GM21381 (cell line): ENCODE data around the gene ZNF692.
"Not testable (repeated sequence)": the region's sequence is repeated elsewhere in the genome, so short reads cannot be mapped to it uniquely, and the experiment has no call there.

Source experiments
- ATAC-seq: cut with Tn5 transposase; IDR thresholded peaks from one replicate; pipeline ENCODE4 v1.9.1; 2021; ENCODE audit warnings: mild to moderate bottlenecking, moderate library complexity; ENCODE audit not compliant: unreplicated experiment

Gene ZNF692

DNA sequence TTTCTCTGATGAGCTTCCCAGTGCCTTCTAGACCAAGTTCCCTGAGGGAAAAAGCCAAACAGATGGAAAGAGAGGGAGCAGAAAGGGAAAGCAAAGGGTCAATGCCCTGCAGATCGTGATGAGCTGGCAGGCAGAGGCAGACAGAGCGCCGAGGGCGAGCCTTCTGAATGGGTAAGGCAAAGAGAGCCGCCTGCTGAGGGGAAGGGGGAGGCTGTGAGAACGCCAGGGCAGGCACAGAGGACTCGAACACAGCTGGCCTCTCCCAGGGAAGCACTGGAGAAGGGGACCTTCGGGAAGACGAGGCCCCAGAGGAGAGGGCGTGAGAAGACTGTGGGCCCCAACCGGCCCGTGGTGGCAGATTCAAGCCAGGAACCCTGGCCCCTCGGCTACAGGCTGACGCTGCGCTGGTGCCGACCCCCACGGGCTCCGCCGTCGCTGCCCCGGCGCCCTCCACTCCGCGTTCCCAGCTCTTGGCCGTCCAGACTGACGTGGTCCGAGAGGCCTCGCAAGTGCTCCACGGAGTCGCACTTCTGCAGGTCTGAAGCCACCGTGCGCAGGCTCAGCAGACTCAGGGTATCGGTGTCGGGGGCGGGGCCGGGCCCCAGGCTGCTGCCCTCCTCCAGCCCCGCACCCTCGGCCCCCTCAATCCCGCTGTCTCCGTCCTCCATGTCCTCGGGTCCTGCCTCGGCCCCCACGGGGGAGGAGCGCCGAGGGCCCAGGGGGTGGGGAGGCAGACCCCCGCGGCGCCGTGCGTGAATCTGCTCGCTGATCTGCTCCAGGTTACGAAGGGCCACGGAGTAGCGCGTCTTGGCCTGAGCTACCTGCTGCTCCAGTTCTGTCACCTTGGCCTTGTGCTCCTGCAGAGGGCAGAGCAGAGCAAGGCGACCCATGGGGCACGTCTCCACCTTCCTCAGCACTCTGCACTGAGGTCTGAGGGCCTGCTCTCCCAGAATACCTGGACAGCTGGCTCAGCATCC lies 47.1 kb downstream of the ZNF692 start:
- no peak for ATAC-seq

DNA sequence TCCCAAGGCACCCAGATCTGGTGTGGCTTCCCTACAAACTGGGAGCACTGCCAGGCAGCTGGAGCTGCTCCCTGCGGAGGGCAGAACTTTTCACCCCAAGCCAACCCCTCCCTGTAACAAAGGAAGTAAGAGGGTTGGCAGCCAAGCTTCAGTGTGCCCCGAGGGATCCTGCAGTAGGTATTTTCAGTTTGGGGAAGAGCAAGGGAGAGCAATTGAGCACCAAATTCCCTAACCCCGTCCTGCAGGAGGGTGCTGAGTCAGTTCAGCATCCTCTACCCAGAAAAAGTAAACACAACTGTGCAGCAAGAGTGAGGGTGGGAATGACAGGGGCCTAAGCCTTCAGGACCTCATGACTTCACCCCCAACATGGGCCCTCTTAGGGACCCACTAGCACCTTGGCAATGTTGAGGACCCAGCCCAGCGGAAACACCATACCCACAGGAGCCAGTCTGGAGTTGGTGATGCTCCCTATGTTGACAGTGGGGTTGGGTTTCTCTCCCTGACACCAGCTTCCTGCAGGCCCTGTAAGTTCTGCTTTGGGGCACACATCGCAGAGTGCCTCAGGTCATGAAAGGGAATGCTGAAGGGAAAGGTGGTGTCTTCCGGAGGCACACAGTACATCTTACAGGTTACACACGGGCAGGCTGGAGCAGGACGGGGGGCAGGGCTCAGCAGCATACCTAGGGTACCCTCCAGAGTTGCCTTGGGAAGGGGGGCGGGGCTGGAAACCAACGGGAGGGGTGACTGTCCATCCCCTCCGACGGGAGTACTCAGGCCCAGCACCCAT lies 48.0 kb downstream of the ZNF692 start:
- ATAC-seq, result no peak

DNA sequence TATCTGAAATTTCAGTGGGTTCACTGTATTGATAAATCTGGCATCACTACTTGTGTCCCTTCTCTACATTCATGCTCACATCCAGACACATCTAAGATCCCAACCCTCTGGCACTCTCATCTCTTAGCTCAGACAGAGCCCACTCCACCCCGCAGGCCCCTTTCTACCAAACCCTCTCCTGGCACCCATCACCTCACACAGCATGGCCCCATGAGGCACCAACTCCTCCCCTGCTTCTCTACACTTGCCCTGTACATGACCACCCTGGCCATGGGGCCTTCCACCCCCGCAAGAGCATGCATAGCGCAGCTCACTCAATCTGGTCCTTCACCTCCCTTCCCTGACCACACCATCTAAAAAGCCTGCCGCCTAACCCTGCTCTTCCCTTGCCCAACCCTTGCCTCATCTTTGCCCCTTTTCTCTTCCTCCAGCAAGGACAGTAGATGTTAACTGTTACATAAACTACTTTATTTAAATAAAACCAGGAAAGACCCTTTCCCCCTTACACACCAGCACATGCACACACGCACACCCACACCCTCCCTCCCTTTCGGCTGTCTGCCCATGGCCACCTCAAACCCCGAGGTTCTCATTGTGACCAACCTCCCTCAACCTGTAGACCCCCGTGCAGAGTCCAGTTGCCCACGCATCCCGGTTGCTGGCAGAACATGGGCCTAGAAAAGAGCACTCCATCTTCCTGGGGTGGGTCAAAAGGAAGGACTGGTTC lies 48.7 kb downstream of the ZNF692 start:
- ATAC-seq, result no peak

DNA sequence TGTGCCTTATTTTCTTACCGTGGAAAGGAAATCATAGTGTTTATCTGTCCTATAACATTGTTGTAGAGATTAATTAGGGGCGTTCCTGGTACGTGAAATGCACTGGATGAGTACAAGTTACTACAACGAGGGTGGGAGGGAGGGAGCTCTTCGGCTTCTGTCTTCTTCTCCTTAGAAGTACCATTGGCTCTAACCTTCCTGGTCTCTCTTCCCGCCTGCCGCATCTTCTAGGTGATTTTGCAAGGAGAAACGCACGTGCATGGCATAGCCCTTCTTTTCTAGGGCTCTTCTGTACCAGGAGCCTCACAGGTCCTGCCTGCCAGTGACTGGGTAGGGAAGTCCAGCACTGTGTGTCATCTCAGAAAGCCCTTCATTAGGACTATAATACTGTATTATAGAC lies 50.0 kb downstream of the ZNF692 start:
- ATAC-seq, result no peak

DNA sequence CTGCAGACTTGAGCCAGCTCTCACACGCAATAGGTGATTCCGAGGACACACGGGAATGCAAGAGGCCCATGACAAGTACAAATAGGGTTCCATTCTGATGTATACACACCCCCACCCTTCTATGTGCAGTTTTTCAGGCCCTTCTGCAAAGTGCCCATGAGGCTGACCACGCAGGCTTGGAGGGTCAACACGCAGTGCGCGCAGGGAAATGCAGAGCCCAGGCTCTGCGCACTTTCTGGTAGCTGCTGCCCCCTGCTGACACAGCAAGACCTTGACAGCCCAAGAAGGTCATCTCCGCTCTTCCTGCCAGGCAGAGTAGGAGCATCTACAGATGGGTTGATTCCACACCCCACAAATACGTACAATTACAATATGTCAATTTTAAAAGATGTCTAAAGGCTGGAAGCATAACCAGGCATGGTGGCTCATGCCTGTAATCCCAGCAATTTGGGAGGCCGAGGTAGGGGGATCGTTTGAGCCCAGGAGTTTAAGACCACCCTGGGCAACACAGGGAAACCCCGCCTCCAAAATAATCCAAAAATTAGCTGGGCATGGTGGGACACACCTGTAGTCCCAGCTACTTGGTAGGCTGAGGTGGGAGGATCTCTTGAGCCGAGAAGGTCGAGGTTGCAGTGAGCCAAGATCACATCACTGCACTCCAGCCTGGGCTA lies 51.7 kb downstream of the ZNF692 start:
- ATAC-seq, result peak; percentile 45

DNA sequence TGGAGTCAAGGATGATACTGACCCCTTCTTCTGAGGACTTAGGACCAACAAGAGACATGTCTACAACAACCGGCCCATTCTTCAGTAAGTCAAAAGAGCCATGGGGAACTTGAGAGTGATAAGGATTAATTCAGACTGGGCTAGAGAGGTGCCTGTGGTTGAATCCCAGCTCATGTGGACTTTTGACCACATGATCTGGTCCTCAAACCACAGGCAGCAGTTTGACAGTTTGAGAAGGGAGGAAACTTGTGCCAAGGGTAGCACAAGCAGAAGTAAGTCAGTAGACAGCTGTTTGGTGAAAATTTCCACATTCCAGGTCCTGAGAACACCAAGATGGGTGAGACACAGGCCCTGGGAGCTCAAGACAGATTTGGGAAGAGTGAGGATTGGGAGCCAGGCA lies 53.0 kb downstream of the ZNF692 start:
- ATAC-seq, result peak; percentile 4

DNA sequence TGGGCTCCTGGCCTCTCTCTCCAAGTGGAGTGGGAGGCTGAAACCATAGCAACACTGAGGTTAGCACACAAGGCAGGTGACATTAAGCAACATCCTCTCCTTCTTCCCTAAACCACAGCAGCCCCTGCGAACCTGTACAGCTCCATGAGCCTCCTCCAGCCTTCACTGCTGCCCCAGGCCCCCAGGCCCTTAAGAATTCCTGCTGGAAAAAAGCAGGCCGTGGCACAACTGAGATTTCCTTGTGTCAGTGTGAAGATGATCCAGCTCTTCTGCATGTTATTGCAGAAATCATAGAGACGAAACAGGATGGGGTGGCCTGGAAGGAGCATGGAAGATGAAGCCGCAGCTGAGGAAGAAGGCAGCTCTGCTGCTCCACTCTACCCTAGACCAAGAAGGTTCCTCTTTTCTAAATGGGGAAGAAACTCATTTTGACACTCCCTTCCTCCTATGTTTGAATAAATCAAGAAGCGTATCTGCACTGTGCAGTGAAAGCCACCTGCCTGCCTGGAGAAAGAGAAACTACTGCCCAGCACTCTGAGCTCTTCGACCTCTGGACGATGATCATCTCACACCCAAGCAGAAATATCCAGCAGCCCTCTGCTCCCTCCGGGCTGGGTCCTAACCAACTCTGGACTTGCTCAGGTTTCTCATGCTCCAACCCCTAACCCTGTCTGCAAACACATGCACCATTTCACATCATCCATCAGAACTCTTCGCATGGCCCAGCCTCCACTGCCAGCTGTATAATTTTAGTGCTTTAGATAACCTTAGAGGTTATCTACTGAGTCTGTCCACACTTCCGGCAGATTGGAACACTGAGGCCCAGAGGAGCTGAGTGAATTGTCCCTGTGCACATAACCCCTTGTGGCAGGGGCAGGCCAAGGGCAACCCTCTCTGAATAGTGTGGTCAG lies 53.9 kb downstream of the ZNF692 start:
- peak; percentile 79 for ATAC-seq

DNA sequence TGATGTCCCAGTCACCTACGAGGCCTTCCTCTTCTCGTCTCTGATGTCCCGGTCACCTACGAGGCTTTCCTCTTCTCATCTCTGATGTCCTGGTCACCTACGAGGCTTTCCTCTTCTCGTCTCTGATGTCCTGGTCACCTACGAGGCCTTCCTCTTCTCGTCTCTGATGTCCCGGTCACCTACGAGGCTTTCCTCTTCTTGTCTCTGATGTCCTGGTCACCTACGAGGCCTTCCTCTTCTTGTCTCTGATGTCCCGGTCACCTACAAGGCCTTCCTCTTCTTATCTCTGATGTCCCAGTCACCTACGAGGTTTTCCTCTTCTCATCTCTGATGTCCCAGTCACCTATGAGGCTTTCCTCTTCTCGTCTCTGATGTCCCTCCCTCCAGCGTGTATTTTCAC lies 55.4 kb downstream of the ZNF692 start:
- ATAC-seq, result not testable (repeated sequence)

DNA sequence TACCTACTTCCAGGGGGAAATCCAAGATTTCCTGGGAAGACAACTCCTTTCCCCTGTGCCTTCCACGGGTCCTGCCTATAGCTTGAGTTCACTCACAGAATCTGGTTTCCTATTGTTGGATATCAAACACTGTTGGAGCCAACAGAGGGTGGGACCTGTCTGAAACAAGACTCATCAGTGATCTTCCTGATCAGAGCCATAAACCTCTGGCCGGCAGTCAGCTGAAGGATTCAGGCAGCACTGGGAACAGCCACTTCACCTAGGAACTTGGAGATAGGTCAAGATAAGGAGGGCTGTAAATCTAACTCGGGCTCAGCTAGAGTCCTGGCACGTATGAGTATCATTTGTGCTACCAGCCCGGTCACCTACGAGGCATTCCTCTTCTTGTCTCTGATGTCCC lies 56.4 kb downstream of the ZNF692 start:
- no peak for ATAC-seq

DNA sequence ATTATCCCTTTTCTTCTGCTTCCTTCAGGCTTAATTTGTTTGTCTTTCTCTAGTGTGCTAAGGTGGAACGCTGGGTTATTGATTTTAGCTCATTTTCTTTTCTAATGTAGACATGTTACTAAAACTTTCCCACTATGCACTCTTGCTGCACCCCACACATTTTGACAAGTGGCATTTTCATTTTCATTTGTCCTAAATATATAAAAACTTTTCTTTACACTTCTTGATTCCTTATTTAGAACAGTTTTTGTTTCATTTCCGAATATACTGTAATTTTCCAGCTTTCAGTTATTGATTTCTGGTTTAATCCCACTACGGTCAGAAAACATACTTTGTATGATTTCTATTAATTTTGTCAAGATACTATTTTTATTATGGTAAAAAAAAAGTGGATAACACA lies 58.4 kb downstream of the ZNF692 start:
- no peak for ATAC-seq
